HG02798 (cell line): Measurements from ENCODE around the gene PAH.
A peak's percentile ranks its signal among the peaks of the same experiment; 100 is the strongest.

Source experiments
- ATAC-seq: cut with Tn5 transposase; IDR thresholded peaks from one replicate; pipeline ENCODE4 v1.9.1; 2021; ENCODE audit warnings: mild to moderate bottlenecking; ENCODE audit not compliant: unreplicated experiment, poor library complexity

Gene PAH

GRCh38 chr12:102902093-102902492 is 15.0 kb downstream of the PAH start:
- ATAC-seq, result no peak

- ATAC-seq, result no peak
These were observed 16.7 kb downstream of the PAH start for GRCh38 chr12:102900389-102900788.

GRCh38 chr12:102896067-102896466 is 21.0 kb downstream of the PAH start:
- no peak for ATAC-seq

GRCh38 chr12:102891756-102892155 is 25.3 kb downstream of the PAH start:
- ATAC-seq, result no peak

- no peak for ATAC-seq
These were observed 28.5 kb downstream of the PAH start for GRCh38 chr12:102888511-102888910.

DNA sequence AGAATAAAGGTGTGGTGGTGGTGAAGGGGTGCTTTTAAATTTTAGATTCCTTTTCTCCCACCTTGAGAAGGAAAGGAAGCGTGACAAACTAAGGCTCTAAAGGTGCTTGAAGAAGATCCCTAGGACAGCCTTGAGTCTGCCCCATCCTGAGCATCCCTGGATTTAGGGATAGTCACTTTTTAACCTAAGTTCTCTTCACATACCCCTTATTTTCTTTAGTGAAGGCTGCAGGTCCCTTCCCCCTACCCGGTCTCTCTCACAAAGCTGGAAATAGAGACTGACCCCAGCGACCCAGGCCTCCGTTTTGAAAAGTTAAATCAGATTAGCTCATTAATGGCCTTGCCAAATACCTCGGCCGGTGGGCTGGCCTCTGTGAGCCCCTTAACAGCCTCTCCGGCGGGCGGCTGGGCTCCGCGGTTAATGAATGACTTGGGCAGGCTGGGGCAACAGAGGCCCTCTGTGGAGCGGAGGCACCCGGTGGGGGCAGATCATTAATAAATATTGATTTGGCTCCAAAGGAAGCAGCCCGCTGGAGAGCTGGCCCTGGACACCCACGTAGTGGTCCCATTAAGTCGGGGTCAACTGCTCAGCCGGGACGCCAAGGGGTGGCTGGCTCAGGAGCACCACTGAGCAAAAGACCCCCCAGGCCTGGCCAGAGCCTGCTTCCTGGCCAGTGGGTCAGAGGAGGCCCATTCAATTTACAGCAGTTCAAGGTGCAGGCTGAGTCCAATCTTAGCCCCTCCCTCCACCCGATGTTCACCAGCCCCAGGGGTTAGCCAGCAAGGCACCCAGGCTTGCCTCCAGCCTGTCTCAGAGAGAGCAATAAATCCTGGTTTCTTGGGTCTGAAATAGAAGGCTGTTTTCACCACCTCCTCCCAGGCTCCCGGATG is 31.8 kb downstream of the PAH start:
- ATAC-seq, result no peak

DNA sequence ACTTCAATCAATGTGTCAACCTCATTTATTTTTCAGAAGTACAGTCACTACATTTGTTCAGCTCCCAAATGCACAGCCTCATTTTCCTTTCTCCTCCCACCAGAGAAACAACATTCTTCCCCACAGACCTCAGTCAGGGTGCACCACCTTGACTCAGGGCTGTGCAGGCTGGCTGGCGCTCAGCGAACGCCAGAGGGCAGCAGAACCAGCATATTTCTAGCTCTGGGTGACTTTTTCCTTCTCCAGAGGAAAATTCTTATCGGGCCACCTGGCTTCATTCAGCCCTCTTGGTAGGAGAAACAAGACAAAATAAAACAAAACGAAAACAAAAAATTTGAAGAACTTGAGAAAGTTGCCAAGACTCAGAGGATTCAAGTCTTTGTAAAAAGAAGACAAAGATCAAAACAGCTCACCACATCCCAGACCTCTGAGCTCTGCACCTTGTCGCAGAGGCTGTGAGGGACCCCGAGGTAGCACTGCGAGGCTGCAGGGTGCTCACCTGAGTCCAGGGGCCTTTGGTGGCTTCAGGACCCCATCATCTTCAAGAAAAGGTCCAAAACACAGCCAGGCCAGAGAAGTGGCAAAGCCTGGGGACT is 33.7 kb downstream of the PAH start:
- ATAC-seq, result peak; percentile 59

DNA sequence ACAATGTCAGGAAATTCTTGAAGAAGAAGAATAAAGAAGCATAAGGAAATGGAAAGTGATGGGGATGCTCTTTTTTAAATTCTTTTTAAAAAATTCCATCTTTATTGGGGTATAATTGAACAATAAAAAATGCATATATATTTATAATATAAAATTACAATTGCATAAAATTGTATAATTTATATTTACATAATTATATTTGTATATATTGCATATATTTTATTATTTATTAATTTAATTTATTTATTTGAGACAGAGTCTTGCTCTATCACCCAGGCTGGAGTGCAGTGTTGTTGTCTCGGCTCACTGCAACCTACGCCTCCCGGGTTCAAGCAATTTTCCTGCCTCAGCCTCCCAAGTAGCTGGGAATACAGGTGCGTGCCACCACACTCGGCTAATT is 36.3 kb downstream of the PAH start:
- no peak for ATAC-seq

GRCh38 chr12:102879144-102879763 is 37.8 kb downstream of the PAH start:
- ATAC-seq, result peak; percentile 64

- ATAC-seq, result no peak
These were observed 40.2 kb downstream of the PAH start for GRCh38 chr12:102876883-102877282.

DNA sequence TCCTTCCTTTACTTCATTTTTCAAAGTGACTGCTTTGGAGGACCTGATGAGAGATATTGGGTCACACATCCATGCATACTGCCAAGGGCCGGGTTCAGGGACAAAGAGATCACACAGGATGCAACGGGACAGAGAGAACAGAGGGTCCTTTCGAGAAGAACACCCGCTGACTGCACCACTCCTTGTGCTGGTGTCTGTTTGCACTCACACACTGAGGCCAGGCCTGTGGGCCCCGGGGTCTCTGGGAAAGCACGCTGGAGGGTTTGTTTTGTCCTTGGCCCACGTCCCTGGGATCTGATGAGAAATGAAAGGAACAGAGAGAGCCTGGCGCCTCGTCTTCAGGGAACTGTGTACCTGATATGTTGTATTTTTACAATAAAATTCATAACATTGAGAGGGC is 42.2 kb downstream of the PAH start:
- ATAC-seq, result no peak

- ATAC-seq, result no peak
These were observed 44.0 kb downstream of the PAH start for GRCh38 chr12:102873077-102873476.

DNA sequence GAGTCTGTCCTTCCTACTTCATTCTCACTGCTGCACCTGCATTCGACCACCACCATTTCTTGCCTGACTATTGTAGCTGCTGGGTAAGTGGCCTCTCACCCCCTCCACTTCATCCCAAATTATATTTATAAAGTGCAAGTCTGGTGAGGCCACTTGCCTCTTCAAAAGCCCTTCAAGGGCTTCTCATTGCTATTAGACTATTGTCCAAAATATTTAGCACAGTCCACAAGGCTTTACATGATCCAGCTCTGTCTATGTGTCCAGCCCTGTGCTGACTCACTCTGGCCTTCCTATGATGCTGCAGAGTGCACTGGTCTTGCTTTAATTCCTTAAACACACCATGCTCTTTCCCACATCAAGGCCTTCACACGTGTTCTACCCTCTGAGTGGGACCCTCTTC is 46.0 kb downstream of the PAH start:
- ATAC-seq, result no peak

DNA sequence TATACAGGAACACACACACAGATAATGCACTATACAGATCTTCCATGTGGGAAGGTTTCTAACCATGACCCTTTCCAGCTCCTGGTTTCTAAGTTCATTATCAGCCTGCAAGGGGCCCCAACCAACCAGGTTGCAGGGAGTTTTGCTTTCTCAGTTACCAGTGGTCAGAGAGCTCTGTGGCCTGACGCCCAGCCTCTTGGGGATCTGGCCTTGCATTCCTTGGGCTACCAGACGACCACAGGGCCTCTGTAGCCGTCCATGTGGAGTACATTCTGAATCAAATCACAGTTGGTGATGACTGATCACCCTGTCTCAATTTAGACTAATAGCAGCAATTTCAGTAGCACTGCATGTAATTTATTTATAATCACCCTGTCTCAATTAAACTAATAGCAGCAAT is 47.5 kb downstream of the PAH start:
- no peak for ATAC-seq

DNA sequence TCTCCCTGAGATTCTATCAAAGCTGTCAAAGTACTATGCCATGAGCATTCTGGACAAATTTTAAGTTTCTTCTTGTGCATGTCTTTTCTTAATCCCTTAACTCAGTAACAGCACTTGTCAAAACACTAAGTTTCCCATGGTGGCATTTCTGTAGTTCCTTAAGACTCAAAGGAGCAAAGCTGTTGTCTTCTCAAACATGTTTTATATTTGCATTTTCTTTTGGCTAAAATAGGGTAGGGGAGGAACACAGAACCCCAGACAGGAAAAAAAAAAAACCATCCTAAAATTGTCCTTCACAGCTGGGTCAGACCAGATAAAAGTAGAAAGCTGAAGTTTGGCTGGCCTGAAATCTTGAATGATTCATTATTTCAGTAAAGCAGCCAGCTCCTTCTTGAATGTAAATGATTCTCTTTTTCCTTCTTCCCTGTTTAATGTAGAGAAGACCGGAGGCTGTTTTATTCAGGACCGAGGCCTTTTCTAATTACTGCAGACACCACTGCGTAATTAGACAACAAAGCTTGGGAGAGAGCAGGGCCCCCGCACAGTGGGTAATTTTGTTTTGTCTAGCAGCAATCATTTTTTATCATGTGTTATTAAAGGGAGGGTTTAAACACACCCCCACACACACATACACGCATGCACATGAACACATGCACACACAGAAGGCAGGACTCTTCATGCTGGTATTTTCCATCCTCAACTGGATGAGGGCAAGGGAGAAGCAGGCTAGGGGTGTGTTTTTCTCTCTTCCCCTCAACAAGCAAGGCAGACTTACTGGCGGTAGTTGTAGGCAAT is 51.0 kb downstream of the PAH start:
- ATAC-seq, result no peak

GRCh38 chr12:102862486-102862885 is 54.6 kb downstream of the PAH start:
- ATAC-seq, result no peak

DNA sequence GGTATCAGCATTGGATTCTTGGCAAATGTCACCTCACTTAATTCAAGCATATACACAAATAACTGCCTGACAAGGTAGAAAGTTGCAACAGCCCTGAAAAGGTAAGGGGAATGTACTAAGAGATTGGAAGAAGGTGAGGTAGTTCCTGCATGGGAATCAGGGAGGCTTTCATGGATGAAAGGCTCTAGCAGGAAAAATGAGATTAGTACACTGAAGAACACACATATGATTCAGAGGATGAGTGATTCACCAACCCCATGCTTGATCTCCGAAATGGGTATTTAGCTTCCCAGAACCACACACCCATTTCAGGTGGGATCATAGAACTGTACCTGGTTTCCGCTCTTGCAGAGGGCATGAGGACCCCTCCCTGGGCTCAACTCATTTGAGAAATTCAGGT is 65.8 kb downstream of the PAH start:
- no peak for ATAC-seq

GRCh38 chr12:102849722-102850447 is 67.2 kb downstream of the PAH start:
- ATAC-seq, result no peak

GRCh38 chr12:102848832-102849231 is 68.2 kb downstream of the PAH start:
- no peak for ATAC-seq

DNA sequence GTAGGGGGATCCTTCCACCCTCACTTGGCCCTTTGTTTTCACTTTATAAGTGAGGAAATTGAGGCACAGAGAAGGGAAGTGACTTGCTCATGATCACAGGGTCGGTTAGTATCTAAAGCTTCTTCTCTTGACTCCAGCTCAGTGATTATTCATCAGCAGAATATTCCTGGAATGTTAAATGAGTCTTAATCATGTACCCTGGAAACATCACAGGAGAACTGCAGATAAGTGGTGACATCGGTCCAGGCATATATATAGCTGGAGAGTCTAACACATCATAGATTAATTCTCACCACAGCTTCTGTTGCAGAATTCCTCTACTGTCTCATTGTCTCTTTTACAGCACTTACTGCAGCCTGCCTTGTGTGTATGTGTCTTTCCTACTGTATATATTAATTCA is 69.9 kb downstream of the PAH start:
- no peak for ATAC-seq
